Endothelial cell of umbilical vein (primary cell): Measurements from ENCODE around the gene PCTP. TPM values are rescaled to one million over a fixed set of nuclear protein-coding genes. Genes with fewer than 3 reads are reported as not detected.

ENCODE experiments used
- BruUV-seq: library from RNA; stranded (reverse); fragments of 400-500 nt; replicated peaks from 2 replicates; lab custom pipeline; 2021; lab: Mats Ljungman, UMichigan
- CTCF ChIA-PET: fragments of 300-600, 350-600 bp; sonication (Branson Sonifier 250); formaldehyde crosslinking; loops from one replicate; lab custom pipeline; 2021; ENCODE audit warnings: antibody characterized with exemption, inconsistent platforms; lab: Charles Lee
- POLR2A ChIA-PET: fragments of 300-600, 350-600 bp; sonication (Branson Sonifier 250); formaldehyde crosslinking; loops from one replicate; lab custom pipeline; 2021; ENCODE audit warnings: antibody characterized with exemption, inconsistent platforms; lab: Charles Lee
- DNase-seq: peaks from one replicate; pipeline ENCODE4 v3.0.0-alpha.2; 2011; ENCODE audit warnings: low read depth, low spot score
- FAIRE-seq: peaks from 2 replicates; lab custom pipeline; 2011; peaks lifted over from hg19 to GRCh38; lab: Jason Lieb, UNC
- H2AFZ ChIP-seq: 2 replicates; pipeline ENCODE4 v1.6.0; 2012; ENCODE audit warnings: low read depth, low read length, control low read depth, inconsistent platforms
- H3K27ac ChIP-seq: 2 replicates; pipeline ENCODE4 v1.5.1; 2011; ENCODE audit warnings: low read depth, mild to moderate bottlenecking, control low read depth, low read length, moderate library complexity; ENCODE audit not compliant: insufficient read depth
- H3K27me3 ChIP-seq, 2 experiments: 2 replicates each; pipeline versions ENCODE4 v1.6.0 to v1.6.1; 2011; ENCODE audit warnings: low read length in 2 of 2, mixed read lengths in 1 of 2; ENCODE audit not compliant: control insufficient read depth in 2 of 2, insufficient read depth in 2 of 2
- H3K36me3 ChIP-seq, 2 experiments: 2 replicates in 1 of 2; 3 replicates in 1 of 2; pipeline ENCODE4 v1.5.1; 2011; ENCODE audit warnings: low read length in 2 of 2, mild to moderate bottlenecking in 1 of 2, moderate library complexity in 1 of 2; ENCODE audit not compliant: control insufficient read depth in 2 of 2, insufficient read depth in 2 of 2; ENCODE audit errors: extremely low read depth in 1 of 2
- H3K4me1 ChIP-seq: 3 replicates; pipeline ENCODE4 v1.5.1; 2011; ENCODE audit warnings: mild to moderate bottlenecking, low read length; ENCODE audit not compliant: control insufficient read depth, insufficient read depth; ENCODE audit errors: extremely low read depth
- H3K4me2 ChIP-seq: 2 replicates; pipeline ENCODE4 v1.6.1; 2011; ENCODE audit warnings: low read length, control low read depth, mixed read lengths; ENCODE audit not compliant: insufficient read depth
- H3K4me3 ChIP-seq, 3 experiments: fragments of 200-600 bp in 1 of 3; sonication (generic), shearing (Covaris generic) in 1 of 3; replicated peaks in 1 of 3; 2 replicates each; pipeline ENCODE4 v1.5.1; 2011 to 2016; ENCODE audit warnings: control low read depth in 3 of 3, low read length in 3 of 3, mild to moderate bottlenecking in 2 of 3, inconsistent platforms in 1 of 3, low read depth in 1 of 3, moderate library complexity in 1 of 3; ENCODE audit not compliant: insufficient read depth in 1 of 3
- H3K79me2 ChIP-seq: 2 replicates; pipeline ENCODE4 v1.6.0; 2012; ENCODE audit warnings: low read length, inconsistent platforms; ENCODE audit not compliant: control insufficient read depth, insufficient read depth
- H3K9ac ChIP-seq: replicated peaks from 2 replicates; pipeline ENCODE3; 2011; ENCODE audit warnings: low read length, control low read depth; ENCODE audit not compliant: insufficient read depth; ENCODE audit errors: extremely low read depth
- H3K9me1 ChIP-seq: replicated peaks from 3 replicates; pipeline ENCODE4 v1.6.0; 2011; ENCODE audit warnings: mild to moderate bottlenecking, low read length; ENCODE audit not compliant: control insufficient read depth, insufficient read depth; ENCODE audit errors: extremely low read depth
- H3K9me3 ChIP-seq: replicated peaks from 2 replicates; pipeline ENCODE4 v1.5.1; 2012; ENCODE audit warnings: low read length, inconsistent platforms; ENCODE audit not compliant: control insufficient read depth, insufficient read depth
- H4K20me1 ChIP-seq: replicated peaks from 2 replicates; pipeline ENCODE3; 2011; ENCODE audit warnings: mild to moderate bottlenecking, low read length; ENCODE audit not compliant: control insufficient read depth, insufficient read depth; ENCODE audit errors: extremely low read depth
- CTCF ChIP-seq, 2 donors: IDR thresholded peaks; 1 replicate in 1 of 2; 2 replicates in 1 of 2; pipeline ENCODE4 v1.5.1; 2011; ENCODE audit warnings: low read length in 2 of 2, mild to moderate bottlenecking in 2 of 2, moderate library complexity in 2 of 2, control low read depth in 1 of 2, inconsistent platforms in 1 of 2, low read depth in 1 of 2; ENCODE audit not compliant: insufficient read depth in 1 of 2; ENCODE audit errors: extremely low read depth in 1 of 2
- EZH2 ChIP-seq: IDR thresholded peaks from 2 replicates; pipeline ENCODE4 v1.6.1; 2012; ENCODE audit warnings: borderline replicate concordance, low read depth, mild to moderate bottlenecking, moderate library complexity, low read length, inconsistent platforms; ENCODE audit not compliant: severe bottlenecking
- FOS ChIP-seq: IDR thresholded peaks from 2 replicates; pipeline ENCODE4 v1.6.1; 2011; ENCODE audit warnings: mild to moderate bottlenecking, low read length, moderate library complexity, borderline replicate concordance; ENCODE audit not compliant: insufficient read depth
- GATA2 ChIP-seq: IDR thresholded peaks from 2 replicates; pipeline ENCODE4 v1.7.0; 2011; ENCODE audit warnings: low read depth, mild to moderate bottlenecking, moderate library complexity, mixed read lengths, low read length; ENCODE audit not compliant: insufficient read length, insufficient read depth
- JUN ChIP-seq: IDR thresholded peaks from 2 replicates; pipeline ENCODE4 v1.6.1; 2011; ENCODE audit warnings: borderline replicate concordance, low read depth; ENCODE audit not compliant: insufficient read length, insufficient read depth
- MYC ChIP-seq: IDR thresholded peaks from one replicate; pipeline ENCODE4 v1.6.1; 2011; ENCODE audit warnings: mild to moderate bottlenecking, low read depth, low read length
- POLR2A ChIP-seq: IDR thresholded peaks from 2 replicates; pipeline ENCODE4 v1.6.1; 2012; ENCODE audit warnings: low read depth, mild to moderate bottlenecking, control low read depth, low read length
- POLR2AphosphoS5 ChIP-seq: IDR thresholded peaks from 2 replicates; pipeline ENCODE4 v1.6.1; 2012; ENCODE audit warnings: low read depth, mild to moderate bottlenecking, control low read depth, low read length, moderate library complexity; ENCODE audit not compliant: insufficient read depth
- dilution Hi-C: fragments of 300-500 bp; cut with MboI; formaldehyde crosslinking; loops from one replicate; pipeline ENCODE4 v1.15.0; 2019; ENCODE audit warnings: low sequenced_read_pairs; ENCODE audit not compliant: extremely low pct_ligation_motif_present
- intact Hi-C: fragments of 100-400 bp; cut with micrococcal nuclease; formaldehyde crosslinking; loops from one replicate; pipeline ENCODE4 v1.10.0; 2022
- polyA plus RNA-seq, 4 experiments: library from polyadenylated mRNA; depleted of rRNA in 3 of 4; stranded (reverse) in 3 of 4; unstranded in 1 of 4; fragments of >200 nt; gene quantifications; 2 replicates each; pipeline versions ENCODE4 v1.2.1 to v1.2.3, GENCODE V29; 2011 to 2012; ENCODE audit warnings: missing spikeins in 1 of 4
- total RNA-seq: library from RNA; stranded (reverse); gene quantifications from 2 replicates; pipeline ENCODE4 v1.2.3, GENCODE V29; 2021
- TF ChIP-seq, protein P1 (sequence below): IDR thresholded peaks from 2 replicates; pipeline ENCODE4 v1.6.1; 2011; ENCODE audit not compliant: insufficient read depth, insufficient read length

Gene PCTP
- total and polyA plus RNA-seq, 2 donors (not counting 3 experiments of a cell fraction or from before 2014, with no cell fraction given), result 13.5 to 18.3 TPM

- H3K9me1 ChIP-seq, result no peaks in the 10 kb centered on the region
- dilution Hi-C loops (no loop called here), intact Hi-C loops (no loop called here)
- no peak overlapping the region for H3K27ac ChIP-seq
- no peaks in the 10 kb centered on the region for H4K20me1 ChIP-seq
- H3K9ac ChIP-seq, result no peak overlapping the region
- H2AFZ ChIP-seq, result no peak overlapping the region
- H3K27me3 ChIP-seq, result no peaks in the 10 kb centered on the region
- no peak for DNase-seq
- ChIA-PET POLR2A (no interaction called here), CTCF (no interaction called here)
- no peak overlapping the region for H3K4me3 ChIP-seq
- no TSS peak for BruUV-seq
- no peak overlapping the region for H3K4me2 ChIP-seq
- no peak for FAIRE-seq
- no peaks in the 10 kb centered on the region for H3K79me2 ChIP-seq
- TF ChIP-seq POLR2A (no peak), FOS (no peak), MYC (no peak), JUN (no peak), EZH2 (no peak), GATA2 (no peak), POLR2AphosphoS5 (no peak), CTCF (IDR thresholded peaks at IDR 0.05; ENCODE audit: extremely low read depth in 1 of 2, insufficient read depth in 1 of 2, low read depth in 1 of 2, low read length in 2 of 2) (no peak)
- TF ChIP-seq, protein P1, sequence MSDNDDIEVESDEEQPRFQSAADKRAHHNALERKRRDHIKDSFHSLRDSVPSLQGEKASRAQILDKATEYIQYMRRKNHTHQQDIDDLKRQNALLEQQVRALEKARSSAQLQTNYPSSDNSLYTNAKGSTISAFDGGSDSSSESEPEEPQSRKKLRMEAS, result no peak
- H3K36me3 ChIP-seq, result no peaks in the 10 kb centered on the region
- H3K9me3 ChIP-seq, result no peaks in the 10 kb centered on the region
- no peaks in the 10 kb centered on the region for H3K4me1 ChIP-seq
Observed at GRCh38 chr17:55806745-55807495, 56.1 kb downstream of the PCTP start.
